GM12891 (cell line): Measurements from ENCODE around the gene SYNGAP1.

Experiments
- PAX5 ChIP-seq: IDR thresholded peaks from 2 replicates; pipeline ENCODE4 v1.6.1; 2011; ENCODE audit warnings: low read length, moderate library complexity, mild to moderate bottlenecking; ENCODE audit not compliant: insufficient read depth, severe bottlenecking
- POLR2A ChIP-seq: IDR thresholded peaks from 2 replicates; pipeline ENCODE4 v1.6.1; 2011; ENCODE audit warnings: low read depth, low read length, control low read depth

DNA sequence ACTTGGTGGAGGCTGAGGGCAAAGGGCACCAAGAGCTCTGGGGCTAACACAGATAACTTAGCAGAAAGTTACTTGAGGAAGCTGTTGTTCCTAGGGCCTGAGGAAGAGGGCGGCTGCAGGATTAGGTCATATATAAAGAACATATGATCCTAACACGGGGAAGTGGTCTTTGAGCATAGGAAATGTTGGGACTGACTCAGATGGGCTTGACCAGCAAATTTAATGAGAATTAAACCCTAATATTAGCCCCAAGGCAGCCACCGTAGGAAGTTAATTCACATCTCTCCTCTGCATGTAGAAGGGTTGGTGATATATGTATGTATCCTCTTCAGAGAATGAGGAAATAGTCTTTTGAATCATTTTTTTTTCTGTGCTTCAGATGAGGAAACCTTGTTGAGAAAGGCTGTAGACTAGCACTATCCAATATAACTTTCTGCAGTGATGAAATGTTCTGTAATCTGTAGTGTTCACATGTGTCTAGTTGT, 25.3 kb downstream of the SYNGAP1 start:
- TF ChIP-seq PAX5 (no peak), POLR2A (no peak)
